ENCODE data around the gene IGF2BP3. TPM values are rescaled to one million over a fixed set of nuclear protein-coding genes. Genes with fewer than 3 reads are reported as not detected.
"Not testable (repeated sequence)": the region's sequence is repeated elsewhere in the genome, so short reads cannot be mapped to it uniquely, and the experiment has no call there.

IGF2BP3 gene
- polyA plus RNA-seq, 1 donor from 2014 or later = 5.4 TPM

- no peaks in the 10 kb centered on the region for H3K9me3 Mint-ChIP-seq
- no peaks in the 10 kb centered on the region for H3K36me3 Mint-ChIP-seq
- H3K27ac Mint-ChIP-seq = no peak overlapping the region
- H3K27me3 Mint-ChIP-seq = no peaks in the 10 kb centered on the region
- H3K4me1 Mint-ChIP-seq = peaks cover 0 to 6% (median 2%) of the 10 kb centered on the region in 3 donors
- H3K4me3 Mint-ChIP-seq = no peak overlapping the region
Measured at GRCh38 chr7:23422384-23422783, 47.9 kb downstream of the IGF2BP3 start.

DNA sequence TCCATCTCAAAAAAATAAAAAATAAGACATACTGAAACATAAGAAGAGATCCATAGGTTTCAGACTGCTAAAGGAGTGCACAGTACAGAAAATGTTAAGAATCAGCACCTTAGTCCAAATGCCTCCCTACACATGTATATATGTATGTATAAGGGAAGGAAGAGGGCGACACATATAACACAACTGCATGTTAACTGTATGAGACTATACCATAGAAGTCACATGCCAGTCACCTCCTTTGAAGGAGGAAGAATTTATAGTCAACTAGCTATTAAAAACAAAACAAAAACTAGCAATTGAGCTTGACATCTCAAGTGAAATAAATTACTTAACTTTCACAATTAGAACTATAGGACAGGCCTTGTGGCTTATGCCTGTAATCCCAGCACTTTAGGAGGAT is 50.4 kb downstream of the IGF2BP3 start:
- H3K9me3 Mint-ChIP-seq = no peaks in the 10 kb centered on the region
- H3K27ac Mint-ChIP-seq = no peak overlapping the region
- H3K36me3 Mint-ChIP-seq = no peaks in the 10 kb centered on the region
- peaks cover 0 to 6% (median 1%) of the 10 kb centered on the region in 3 donors for H3K4me1 Mint-ChIP-seq
- H3K4me3 Mint-ChIP-seq = no peak overlapping the region
- peaks cover 2% of the 10 kb centered on the region for H3K27me3 Mint-ChIP-seq

DNA sequence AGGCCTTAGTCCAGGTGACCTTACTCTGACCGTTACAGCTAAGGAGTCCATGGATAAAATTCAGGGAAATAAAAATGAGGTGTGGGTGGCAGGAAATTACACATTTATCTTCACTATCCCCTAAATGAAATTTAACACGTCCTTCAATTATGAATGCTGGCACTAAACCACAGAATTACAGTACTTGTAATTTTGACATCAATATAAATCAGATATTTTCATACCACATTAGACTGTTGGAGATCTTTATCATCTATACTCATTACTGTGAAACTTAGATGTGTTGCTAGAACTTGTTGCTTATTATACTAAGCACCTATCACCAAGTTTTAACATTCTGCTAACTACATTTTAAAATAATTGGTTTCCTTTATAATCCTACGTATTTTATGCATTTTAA is 51.1 kb downstream of the IGF2BP3 start:
- no peaks in the 10 kb centered on the region for H3K9me3 Mint-ChIP-seq
- H3K4me1 Mint-ChIP-seq = peaks cover 0 to 6% (median 0%) of the 10 kb centered on the region in 3 donors
- H3K36me3 Mint-ChIP-seq = no peaks in the 10 kb centered on the region
- H3K27me3 Mint-ChIP-seq = peaks cover 4% of the 10 kb centered on the region
- H3K27ac Mint-ChIP-seq = no peak overlapping the region
- H3K4me3 Mint-ChIP-seq = no peak overlapping the region

GRCh38 chr7:23418046-23418445 is 52.2 kb downstream of the IGF2BP3 start:
- H3K4me3 Mint-ChIP-seq = no peak overlapping the region
- H3K36me3 Mint-ChIP-seq = no peaks in the 10 kb centered on the region

GRCh38 chr7:23415198-23415597 is 55.1 kb downstream of the IGF2BP3 start:
- Mint-ChIP-seq H3K9me3 (no peaks in the 10 kb centered on the region), H3K4me1 (peaks cover 4 to 14% (median 12%) of the 10 kb centered on the region in 3 donors), H3K36me3 (no peaks in the 10 kb centered on the region), H3K4me3 (no peak overlapping the region), H3K27me3 (peaks cover 7% of the 10 kb centered on the region), H3K27ac (no peak overlapping the region)

More at GRCh38 chr7:23418046-23418445, 52.2 kb downstream of the IGF2BP3 start:
- Mint-ChIP-seq H3K4me1 (peaks cover 0 to 6% (median 0%) of the 10 kb centered on the region in 3 donors), H3K9me3 (no peaks in the 10 kb centered on the region), H3K27me3 (peaks cover 4% of the 10 kb centered on the region), H3K27ac (no peak overlapping the region)

DNA sequence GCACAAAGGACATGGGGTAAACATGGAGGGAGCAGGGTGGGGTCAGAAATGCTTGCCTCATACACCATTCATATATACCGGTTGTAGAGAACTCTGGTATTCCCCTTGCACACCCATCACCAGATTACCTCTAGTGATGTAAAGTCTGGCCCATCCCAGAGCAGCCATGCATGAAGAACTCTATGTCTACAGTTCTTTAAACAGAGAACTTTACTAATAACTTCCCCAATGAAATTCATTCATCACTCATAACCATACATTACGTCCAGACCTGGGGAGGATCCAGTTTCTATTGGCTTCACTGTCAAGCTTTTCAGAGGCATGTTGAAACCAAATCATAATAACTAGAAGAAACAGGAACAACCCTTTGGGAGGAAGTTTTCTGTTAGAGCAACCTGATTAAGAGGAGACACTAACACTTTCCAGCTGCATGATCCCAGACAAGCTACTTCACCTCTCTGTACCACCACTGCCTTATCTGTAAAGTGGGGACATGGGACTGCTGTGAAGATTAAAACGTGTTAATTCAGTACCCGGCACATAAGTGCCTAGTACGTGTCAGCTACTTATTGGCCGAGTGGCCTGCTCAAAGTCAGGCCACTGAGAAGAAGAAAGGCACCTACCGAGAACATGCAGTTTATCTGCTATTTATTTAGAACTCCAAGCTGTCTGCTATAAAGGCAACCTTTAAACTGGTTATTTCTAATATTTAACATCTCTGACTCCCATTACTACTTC is 59.7 kb downstream of the IGF2BP3 start:
- Mint-ChIP-seq H3K27ac (peak overlapping the region; percentile 8 to 87 (median 53)), H3K4me1 (peaks cover 4 to 12% (median 12%) of the 10 kb centered on the region in 3 donors), H3K27me3 (peaks cover 7% of the 10 kb centered on the region), H3K4me3 (peak overlapping the region in 2 of 4 donors; percentile 55 to 70), H3K36me3 (peaks cover 2% of the 10 kb centered on the region), H3K9me3 (peaks cover 0 to 3% (median 0%) of the 10 kb centered on the region in 3 donors)

- peaks cover 4 to 10% (median 9%) of the 10 kb centered on the region in 3 donors for H3K4me1 Mint-ChIP-seq
- H3K9me3 Mint-ChIP-seq, H3K4me3 Mint-ChIP-seq, H3K27me3 Mint-ChIP-seq, H3K36me3 Mint-ChIP-seq: not testable (repeated sequence)
- H3K27ac Mint-ChIP-seq = peak overlapping the region in 1 of 3 donors; percentile 87
Measured at GRCh38 chr7:23406564-23406963, 63.7 kb downstream of the IGF2BP3 start.

DNA sequence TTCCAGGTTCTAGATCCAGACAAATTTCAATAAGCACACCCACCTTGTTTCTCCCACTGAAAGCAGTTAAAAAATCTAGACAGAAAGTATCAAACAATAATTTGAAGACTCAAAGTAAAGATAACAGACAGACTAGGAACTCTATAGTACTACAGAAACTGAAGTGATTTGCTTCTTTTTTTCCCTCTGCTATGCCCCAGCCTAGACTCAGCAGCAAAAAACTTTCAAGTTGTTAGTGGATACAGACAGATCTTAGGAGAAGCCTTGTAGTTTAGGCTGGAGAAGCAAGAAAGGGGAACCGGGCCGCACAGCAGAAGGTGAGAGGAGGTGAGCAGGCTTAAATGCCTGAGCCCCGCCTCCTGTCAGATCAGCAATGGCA is 65.1 kb downstream of the IGF2BP3 start:
- Mint-ChIP-seq H3K9me3 (peaks cover 0 to 3% (median 0%) of the 10 kb centered on the region in 3 donors), H3K4me3 (no peak overlapping the region), H3K36me3 (peaks cover 4% of the 10 kb centered on the region), H3K4me1 (peaks cover 0 to under 1% (median under 1%) of the 10 kb centered on the region in 3 donors), H3K27me3 (no peaks in the 10 kb centered on the region), H3K27ac (no peak overlapping the region)

DNA sequence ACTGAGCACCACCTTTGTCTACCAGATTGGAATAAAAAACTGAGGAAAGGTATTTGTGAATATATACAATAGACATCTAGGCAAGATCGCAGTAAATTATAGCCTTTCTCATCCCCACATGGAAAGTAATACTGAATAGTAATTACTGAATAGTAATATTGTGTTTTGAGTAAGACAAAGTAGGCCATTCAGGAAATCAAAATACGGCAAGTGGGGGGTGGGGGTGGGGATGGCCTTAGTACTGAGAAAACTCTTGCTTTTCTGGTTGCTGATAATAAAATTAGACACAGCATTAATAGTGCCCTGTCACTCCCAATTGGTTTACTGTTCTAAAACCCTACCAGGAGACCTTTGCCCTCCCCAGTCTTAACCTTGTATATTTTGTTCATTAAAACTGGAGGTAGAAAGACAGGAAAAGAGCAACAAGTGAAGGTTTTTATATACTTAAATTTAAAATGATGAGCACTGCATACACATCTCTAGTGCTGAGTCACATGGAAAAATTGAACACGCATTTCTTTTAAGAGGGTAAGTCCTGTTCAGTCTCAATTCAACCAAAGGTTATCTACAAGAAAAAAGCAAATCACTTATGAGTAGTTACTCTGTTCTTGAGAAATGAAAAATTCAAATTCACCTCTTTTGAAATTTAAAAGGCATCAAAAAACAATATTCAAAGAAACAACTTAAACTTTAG is 65.6 kb downstream of the IGF2BP3 start:
- Mint-ChIP-seq H3K27me3 (no peaks in the 10 kb centered on the region), H3K9me3 (peaks cover 0 to 3% (median 0%) of the 10 kb centered on the region in 3 donors), H3K4me3 (no peak overlapping the region), H3K27ac (no peak overlapping the region), H3K4me1 (no peaks in the 10 kb centered on the region), H3K36me3 (peaks cover 4% of the 10 kb centered on the region)

- Mint-ChIP-seq H3K9me3 (peaks cover 0 to 3% (median 0%) of the 10 kb centered on the region in 3 donors), H3K36me3 (peaks cover 4% of the 10 kb centered on the region), H3K4me3 (no peak overlapping the region), H3K27ac (no peak overlapping the region), H3K4me1 (no peaks in the 10 kb centered on the region), H3K27me3 (no peaks in the 10 kb centered on the region)
Measured at GRCh38 chr7:23403970-23404369, 66.3 kb downstream of the IGF2BP3 start.

GRCh38 chr7:23398090-23398489 is 72.2 kb downstream of the IGF2BP3 start:
- H3K4me3 Mint-ChIP-seq, H3K4me1 Mint-ChIP-seq, H3K27ac Mint-ChIP-seq, H3K27me3 Mint-ChIP-seq, H3K36me3 Mint-ChIP-seq, H3K9me3 Mint-ChIP-seq: not testable (repeated sequence)

DNA sequence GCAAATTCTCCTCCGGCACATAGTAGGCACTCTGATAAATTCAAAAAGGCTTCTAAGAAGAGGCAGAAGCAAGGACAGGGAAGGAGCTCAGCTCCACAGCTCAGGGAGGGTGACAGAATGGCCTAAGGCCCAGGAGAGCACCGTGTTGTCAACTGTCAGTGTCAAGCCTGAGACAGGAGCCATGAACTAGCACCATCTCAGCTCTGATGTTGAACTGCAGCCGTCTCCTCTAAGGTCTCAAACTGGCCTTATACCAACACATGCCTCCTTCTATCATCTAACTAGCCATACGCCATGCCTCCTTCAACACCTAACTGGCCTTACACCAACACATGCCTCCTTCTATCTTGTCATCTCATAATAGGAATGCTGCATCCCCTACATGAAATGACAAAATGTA is 73.0 kb downstream of the IGF2BP3 start:
- Mint-ChIP-seq H3K27ac (no peak overlapping the region), H3K4me1 (no peaks in the 10 kb centered on the region), H3K27me3 (peaks cover 1% of the 10 kb centered on the region), H3K36me3 (peaks cover 5% of the 10 kb centered on the region), H3K4me3 (no peak overlapping the region), H3K9me3 (no peaks in the 10 kb centered on the region)

DNA sequence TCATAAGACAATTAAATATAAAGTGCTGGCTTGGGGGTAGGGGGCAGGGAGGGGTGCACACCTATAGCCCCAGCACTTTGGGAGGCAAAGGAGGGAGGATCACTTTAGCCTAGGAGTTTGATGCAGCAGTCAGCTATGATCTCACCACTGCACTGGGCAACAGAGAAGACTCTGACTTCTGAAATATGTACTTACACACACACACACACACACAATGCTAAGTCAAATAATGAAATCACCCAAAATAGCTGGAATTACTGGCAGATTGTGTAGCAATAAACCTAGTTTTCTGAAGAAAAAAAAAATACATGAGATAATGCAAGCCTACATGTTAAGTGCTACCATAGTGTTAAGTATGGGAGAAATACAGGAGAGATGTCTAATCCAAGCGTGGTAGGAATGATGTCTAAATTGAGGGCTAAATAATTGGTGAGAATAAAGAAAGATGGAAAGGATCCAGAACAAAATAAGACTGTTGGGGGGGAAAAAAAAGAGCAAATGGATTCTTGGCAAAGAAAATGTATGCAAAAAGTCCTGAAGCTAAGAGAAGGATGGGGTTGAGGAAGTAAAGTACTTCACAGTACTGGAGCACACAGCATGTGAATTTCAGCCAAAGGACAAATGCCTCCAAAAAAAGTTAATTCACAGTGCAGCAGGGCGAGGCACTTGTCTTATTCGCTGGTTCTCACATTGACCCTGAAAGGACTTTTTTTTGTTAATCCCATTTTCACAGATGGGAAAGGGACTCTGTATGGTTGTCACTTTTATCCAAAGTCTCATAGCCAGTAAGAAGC is 73.9 kb downstream of the IGF2BP3 start:
- Mint-ChIP-seq H3K36me3 (peaks cover 5% of the 10 kb centered on the region), H3K27ac (no peak overlapping the region), H3K27me3 (peaks cover 1% of the 10 kb centered on the region), H3K4me3 (no peak overlapping the region), H3K4me1 (no peaks in the 10 kb centered on the region), H3K9me3 (no peaks in the 10 kb centered on the region)

- peaks cover 3% of the 10 kb centered on the region for H3K36me3 Mint-ChIP-seq
- H3K4me3 Mint-ChIP-seq = no peak overlapping the region
- H3K27me3 Mint-ChIP-seq = peaks cover 1% of the 10 kb centered on the region
- H3K4me1 Mint-ChIP-seq = no peaks in the 10 kb centered on the region
- no peak overlapping the region for H3K27ac Mint-ChIP-seq
- H3K9me3 Mint-ChIP-seq = no peaks in the 10 kb centered on the region
Measured at GRCh38 chr7:23394488-23395171, 75.7 kb downstream of the IGF2BP3 start.

GRCh38 chr7:23393636-23394035 is 76.7 kb downstream of the IGF2BP3 start:
- Mint-ChIP-seq H3K4me3 (no peak overlapping the region), H3K36me3 (peaks cover 3% of the 10 kb centered on the region)

More at GRCh38 chr7:23393636-23394035, 76.7 kb downstream of the IGF2BP3 start:
- Mint-ChIP-seq H3K27ac (no peak overlapping the region), H3K4me1 (no peaks in the 10 kb centered on the region), H3K27me3 (peaks cover 1% of the 10 kb centered on the region), H3K9me3 (no peaks in the 10 kb centered on the region)
